ENCODE data around the gene NOL4L.

DNA sequence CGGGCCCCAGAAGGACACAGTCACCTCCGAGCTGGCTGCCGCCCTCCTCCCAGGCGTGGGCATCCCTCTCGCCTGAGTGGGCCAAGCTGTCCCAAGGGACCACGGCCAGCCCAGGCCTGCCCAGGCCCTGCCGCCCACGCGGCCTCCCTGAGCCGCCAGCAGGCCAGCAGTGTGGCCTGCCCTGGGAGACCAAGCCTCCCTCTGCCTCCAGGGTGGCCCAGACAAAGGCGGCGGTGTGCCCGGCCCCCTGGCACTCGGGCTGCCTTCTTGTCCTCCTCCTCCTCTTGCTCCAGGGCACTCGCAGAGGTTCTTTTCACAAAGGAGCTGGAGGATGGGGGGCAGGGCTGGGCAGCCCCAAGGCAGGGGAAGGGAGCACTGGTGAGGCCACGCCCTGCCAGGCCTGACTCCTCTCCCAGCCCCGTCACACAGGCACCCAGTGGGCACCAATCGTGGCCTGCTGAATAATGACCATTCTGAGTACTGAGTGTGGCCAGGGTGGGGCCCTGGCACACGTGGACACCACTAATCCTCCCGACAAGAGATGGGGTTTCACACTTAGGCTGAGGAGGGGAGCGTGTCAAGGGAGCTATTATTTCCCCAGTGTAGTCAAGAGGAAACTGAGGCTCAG, 25.3 kb downstream of the NOL4L start:
- TF ChIP-seq, protein P1, sequence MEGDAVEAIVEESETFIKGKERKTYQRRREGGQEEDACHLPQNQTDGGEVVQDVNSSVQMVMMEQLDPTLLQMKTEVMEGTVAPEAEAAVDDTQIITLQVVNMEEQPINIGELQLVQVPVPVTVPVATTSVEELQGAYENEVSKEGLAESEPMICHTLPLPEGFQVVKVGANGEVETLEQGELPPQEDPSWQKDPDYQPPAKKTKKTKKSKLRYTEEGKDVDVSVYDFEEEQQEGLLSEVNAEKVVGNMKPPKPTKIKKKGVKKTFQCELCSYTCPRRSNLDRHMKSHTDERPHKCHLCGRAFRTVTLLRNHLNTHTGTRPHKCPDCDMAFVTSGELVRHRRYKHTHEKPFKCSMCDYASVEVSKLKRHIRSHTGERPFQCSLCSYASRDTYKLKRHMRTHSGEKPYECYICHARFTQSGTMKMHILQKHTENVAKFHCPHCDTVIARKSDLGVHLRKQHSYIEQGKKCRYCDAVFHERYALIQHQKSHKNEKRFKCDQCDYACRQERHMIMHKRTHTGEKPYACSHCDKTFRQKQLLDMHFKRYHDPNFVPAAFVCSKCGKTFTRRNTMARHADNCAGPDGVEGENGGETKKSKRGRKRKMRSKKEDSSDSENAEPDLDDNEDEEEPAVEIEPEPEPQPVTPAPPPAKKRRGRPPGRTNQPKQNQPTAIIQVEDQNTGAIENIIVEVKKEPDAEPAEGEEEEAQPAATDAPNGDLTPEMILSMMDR (IDR thresholded peaks at IDR 0.05) = no peak
- TF ChIP-seq POLR2A (IDR thresholded peaks at IDR 0.05) = no peak
- no peak for TF ChIP-seq POLR2AphosphoS5 (IDR thresholded peaks at IDR 0.05)
